Hepatocyte (in vitro differentiated cells): Measurements from ENCODE around the gene PCNT.
"Not testable (repeated sequence)": the region's sequence is repeated elsewhere in the genome, so short reads cannot be mapped to it uniquely, and the experiment has no call there.

Experiments used
- CTCF ChIP-seq: fragments of 200-600 bp; sonication (generic); IDR thresholded peaks from 2 replicates; pipeline ENCODE4 v1.5.1; 2016; ENCODE audit warnings: antibody characterized with exemption, mild to moderate bottlenecking; ENCODE audit not compliant: poor library complexity
- EZH2 ChIP-seq: fragments of 200-600 bp; sonication (generic); IDR thresholded peaks from 2 replicates; pipeline ENCODE4 v1.6.1; 2016; ENCODE audit warnings: antibody characterized with exemption, mild to moderate bottlenecking, borderline replicate concordance
- EZH2phosphoT487 ChIP-seq: fragments of 200-600 bp; sonication (generic); IDR thresholded peaks from one replicate; pipeline ENCODE4 v1.6.1; 2018; ENCODE audit warnings: antibody characterized with exemption, mild to moderate bottlenecking, low read depth, moderate library complexity; ENCODE audit not compliant: unreplicated experiment, severe bottlenecking

GRCh38 chr21:46433116-46433515, 109.2 kb downstream of the PCNT start:
- not testable (repeated sequence) for TF ChIP-seq CTCF, EZH2, EZH2phosphoT487
